DND-41 (cell line): ENCODE data around the gene CBR1.
"Not testable (repeated sequence)": the region's sequence is repeated elsewhere in the genome, so short reads cannot be mapped to it uniquely, and the experiment has no call there.

Experiments used
- EZH2 ChIP-seq: IDR thresholded peaks from 3 replicates; pipeline ENCODE4 v1.6.1; 2012; ENCODE audit warnings: borderline replicate concordance, low read depth, mild to moderate bottlenecking, moderate library complexity, low read length, inconsistent platforms; ENCODE audit not compliant: severe bottlenecking
- TF ChIP-seq, protein P1 (sequence below): IDR thresholded peaks from 2 replicates; pipeline ENCODE4 v1.5.1; 2012; ENCODE audit warnings: borderline replicate concordance, low read length, moderate library complexity, mild to moderate bottlenecking; ENCODE audit not compliant: poor library complexity, severe bottlenecking; ENCODE audit errors: extremely low read depth

DNA sequence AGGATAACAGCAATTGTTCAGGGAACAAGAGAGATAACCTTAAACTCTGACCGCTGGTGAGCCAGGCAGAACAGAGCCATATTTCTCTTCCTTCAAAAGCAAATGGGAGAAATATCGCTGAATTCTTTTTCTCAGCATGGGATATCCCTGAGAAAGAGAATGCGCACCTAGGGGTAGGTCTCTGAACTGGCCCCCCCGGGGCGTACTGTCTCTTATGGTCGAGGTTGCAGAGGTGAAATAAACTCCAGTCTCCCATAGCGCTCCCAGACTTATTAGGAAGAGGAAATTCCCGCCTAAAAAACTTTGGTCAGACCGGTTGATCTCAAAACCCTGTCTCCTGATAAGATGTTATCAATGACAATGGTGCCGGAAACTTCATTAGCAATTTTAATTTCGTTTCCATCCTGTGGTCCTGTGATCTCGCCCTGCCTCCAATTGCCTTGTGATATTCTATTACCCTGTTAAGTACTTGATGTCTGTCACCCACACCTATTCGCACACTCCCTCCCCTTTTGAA is 29.9 kb downstream of the CBR1 start:
- TF ChIP-seq, protein P1, sequence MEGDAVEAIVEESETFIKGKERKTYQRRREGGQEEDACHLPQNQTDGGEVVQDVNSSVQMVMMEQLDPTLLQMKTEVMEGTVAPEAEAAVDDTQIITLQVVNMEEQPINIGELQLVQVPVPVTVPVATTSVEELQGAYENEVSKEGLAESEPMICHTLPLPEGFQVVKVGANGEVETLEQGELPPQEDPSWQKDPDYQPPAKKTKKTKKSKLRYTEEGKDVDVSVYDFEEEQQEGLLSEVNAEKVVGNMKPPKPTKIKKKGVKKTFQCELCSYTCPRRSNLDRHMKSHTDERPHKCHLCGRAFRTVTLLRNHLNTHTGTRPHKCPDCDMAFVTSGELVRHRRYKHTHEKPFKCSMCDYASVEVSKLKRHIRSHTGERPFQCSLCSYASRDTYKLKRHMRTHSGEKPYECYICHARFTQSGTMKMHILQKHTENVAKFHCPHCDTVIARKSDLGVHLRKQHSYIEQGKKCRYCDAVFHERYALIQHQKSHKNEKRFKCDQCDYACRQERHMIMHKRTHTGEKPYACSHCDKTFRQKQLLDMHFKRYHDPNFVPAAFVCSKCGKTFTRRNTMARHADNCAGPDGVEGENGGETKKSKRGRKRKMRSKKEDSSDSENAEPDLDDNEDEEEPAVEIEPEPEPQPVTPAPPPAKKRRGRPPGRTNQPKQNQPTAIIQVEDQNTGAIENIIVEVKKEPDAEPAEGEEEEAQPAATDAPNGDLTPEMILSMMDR: not testable (repeated sequence)
- not testable (repeated sequence) for TF ChIP-seq EZH2
